ENCODE measurements around the gene SPPL3. TPM values are rescaled to one million over a fixed set of nuclear protein-coding genes. Genes with fewer than 3 reads are reported as not detected.

SPPL3 gene
- total and polyA plus RNA-seq, 12 donors, result 9.7 to 45.0 (median 35.7) TPM

DNA sequence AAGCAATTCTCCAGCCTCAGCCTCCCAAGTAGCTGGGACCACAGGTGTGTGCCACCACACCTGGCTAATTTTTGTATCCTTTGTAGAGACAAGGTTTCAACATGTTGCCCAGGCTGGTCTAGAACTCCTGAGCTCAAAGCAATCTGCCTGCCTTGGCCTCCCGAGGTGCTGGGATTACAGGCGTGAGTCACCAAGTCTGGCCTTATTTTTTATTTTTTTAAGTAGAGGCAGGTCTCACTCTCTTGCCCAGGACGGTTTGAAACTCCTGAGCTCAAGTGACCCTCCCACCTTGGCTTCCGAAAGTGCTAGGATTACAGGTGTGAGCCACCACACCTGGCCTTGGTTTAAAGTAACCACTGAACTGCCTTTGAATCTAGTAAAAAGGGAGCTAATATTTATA is 56.8 kb downstream of the SPPL3 start:
- intact Hi-C loops (cut with DNase I), result no loop called here
- H3K4me1 ChIP-seq, result peaks cover 4 to 94% (median 86%) of the 10 kb centered on the region in 9 donors
- peak overlapping the region in 5 of 10 donors; percentile 1 to 83 (median 31) for H3K27ac ChIP-seq
- ATAC-seq (no peak), DNase-seq (no peak)
- H3K27me3 ChIP-seq, result no peaks in the 10 kb centered on the region
- WGBS, 2 donors, result 75 to 82% methylated on average over 4 of the region's 4 CpGs
- TF ChIP-seq, protein P1, sequence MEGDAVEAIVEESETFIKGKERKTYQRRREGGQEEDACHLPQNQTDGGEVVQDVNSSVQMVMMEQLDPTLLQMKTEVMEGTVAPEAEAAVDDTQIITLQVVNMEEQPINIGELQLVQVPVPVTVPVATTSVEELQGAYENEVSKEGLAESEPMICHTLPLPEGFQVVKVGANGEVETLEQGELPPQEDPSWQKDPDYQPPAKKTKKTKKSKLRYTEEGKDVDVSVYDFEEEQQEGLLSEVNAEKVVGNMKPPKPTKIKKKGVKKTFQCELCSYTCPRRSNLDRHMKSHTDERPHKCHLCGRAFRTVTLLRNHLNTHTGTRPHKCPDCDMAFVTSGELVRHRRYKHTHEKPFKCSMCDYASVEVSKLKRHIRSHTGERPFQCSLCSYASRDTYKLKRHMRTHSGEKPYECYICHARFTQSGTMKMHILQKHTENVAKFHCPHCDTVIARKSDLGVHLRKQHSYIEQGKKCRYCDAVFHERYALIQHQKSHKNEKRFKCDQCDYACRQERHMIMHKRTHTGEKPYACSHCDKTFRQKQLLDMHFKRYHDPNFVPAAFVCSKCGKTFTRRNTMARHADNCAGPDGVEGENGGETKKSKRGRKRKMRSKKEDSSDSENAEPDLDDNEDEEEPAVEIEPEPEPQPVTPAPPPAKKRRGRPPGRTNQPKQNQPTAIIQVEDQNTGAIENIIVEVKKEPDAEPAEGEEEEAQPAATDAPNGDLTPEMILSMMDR (IDR thresholded peaks at IDR 0.05), result no peak
- H3K4me3 ChIP-seq, result no peak overlapping the region
- H3K9me3 ChIP-seq, result no peaks in the 10 kb centered on the region
- no peaks in the 10 kb centered on the region for H3K36me3 ChIP-seq

DNA sequence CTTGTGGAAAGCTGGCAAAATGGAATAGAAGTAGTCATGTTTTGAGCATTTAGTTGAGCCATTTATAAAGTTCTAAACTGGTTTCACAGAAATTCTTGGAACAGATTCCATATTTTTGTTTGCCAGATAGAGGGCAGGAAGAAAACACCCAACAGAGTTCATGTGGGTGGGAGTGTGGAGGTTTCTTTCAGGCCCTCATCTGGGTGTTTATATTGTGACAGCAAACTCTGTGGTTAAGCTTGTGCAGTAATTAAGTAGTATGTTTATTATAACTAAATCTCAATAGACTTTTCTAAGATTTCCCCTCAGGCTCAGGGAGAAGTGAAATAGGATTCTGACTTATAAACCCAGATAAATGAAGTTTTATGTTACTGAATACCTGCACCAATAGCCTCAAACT is 57.4 kb downstream of the SPPL3 start:
- Histone ChIP-seq H3K4me1 (peaks cover 4 to 97% (median 88%) of the 10 kb centered on the region in 9 donors), H3K9me3 (no peaks in the 10 kb centered on the region), H3K4me3 (no peak overlapping the region), H3K36me3 (no peaks in the 10 kb centered on the region), H3K27me3 (no peaks in the 10 kb centered on the region), H3K27ac (peak overlapping the region in 3 of 10 donors; percentile 1 to 83 (median 35))
- DNase-seq (no peak), ATAC-seq (no peak)
- TF ChIP-seq, protein P1 (IDR thresholded peaks at IDR 0.05), result no peak
- intact Hi-C loops (cut with DNase I), result no loop called here

DNA sequence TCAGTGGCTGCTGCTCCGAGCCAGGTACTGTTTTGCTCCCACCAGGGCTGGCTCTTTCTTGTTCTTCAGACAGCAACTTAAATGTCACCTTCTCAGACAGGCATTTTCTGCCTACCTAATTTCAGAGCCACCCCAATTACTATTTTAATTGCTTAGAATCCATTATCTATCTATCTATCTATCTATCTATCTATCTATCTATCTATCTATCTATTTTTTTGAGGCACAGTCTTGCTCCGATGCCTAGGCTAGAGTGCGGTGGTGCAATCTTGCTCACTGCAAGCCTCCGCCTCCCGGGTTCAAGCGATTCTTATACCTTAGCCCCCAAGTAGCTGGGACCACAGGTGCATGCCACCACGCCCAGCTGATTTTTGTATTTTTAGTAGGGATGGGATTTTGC is 58.5 kb downstream of the SPPL3 start:
- TF ChIP-seq, protein P1 (IDR thresholded peaks at IDR 0.05), result no peak
- H3K9me3 ChIP-seq, result no peaks in the 10 kb centered on the region
- H3K36me3 ChIP-seq, result no peaks in the 10 kb centered on the region
- no peak overlapping the region for H3K4me3 ChIP-seq
- peaks cover 4 to 100% (median 81%) of the 10 kb centered on the region in 9 donors for H3K4me1 ChIP-seq
- no peak for ATAC-seq
- H3K27ac ChIP-seq, result peak overlapping the region in 2 of 10 donors; percentile 10 to 83
- intact Hi-C loops (cut with DNase I), result no loop called here
- DNase-seq, result no peak
- 98% methylated on average over 7 of the region's 7 CpGs for WGBS, 2 donors
- no peaks in the 10 kb centered on the region for H3K27me3 ChIP-seq

DNA sequence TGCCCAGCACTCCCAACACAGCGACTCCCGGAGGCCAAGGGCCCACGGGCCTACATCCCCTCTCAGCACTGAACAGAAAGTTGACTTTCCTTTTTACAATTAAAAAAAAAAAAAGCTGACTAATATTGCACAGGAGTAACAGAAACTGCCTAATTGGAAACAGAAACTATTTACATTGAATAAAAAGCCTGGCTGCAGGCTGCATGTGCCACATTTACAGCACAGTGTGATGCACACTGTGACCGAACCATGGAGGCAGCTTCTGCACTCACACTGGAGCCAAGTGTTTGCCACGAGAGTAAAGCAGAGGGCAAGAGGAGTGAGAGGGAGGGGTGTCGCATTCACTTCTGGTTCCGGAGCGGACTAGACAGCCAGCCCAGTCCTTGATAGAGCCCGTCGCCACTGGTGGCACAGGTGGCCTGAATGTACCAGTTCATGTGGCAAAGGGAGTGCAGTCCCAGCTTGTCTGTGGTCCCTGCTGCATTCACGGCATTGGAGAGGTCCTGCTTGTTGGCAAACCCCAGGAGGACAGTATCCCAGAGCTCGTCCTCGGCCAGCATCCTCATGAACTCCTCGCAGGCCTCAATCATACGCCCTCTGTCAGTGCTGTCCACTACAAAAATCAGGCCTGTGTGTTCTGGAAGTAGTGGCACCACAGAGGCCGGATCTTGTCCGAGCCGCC is 59.2 kb downstream of the SPPL3 start:
- H3K27me3 ChIP-seq, result no peaks in the 10 kb centered on the region
- peaks cover 4 to 93% (median 75%) of the 10 kb centered on the region in 9 donors for H3K4me1 ChIP-seq
- no peak overlapping the region for H3K4me3 ChIP-seq
- H3K27ac ChIP-seq, result peak overlapping the region in 1 of 10 donors; percentile 6
- 93% methylated on average over 18 of the region's 18 CpGs for WGBS, 2 donors
- ATAC-seq, result peak in 2 of 8 donors; percentile 5 to 14
- no peaks in the 10 kb centered on the region for H3K36me3 ChIP-seq
- TF ChIP-seq, protein P1 (IDR thresholded peaks at IDR 0.05), result no peak
- no peak for DNase-seq
- intact Hi-C loops (cut with DNase I), result no loop called here
- no peaks in the 10 kb centered on the region for H3K9me3 ChIP-seq
